Activated T-cell treated with anti-CD3 and anti-CD28 coated beads, Interleukin-2, amount 50 U/mL, for 72 hours (primary cell): ENCODE measurements around the gene KAT5. TPM values are rescaled to one million over a fixed set of nuclear protein-coding genes. Genes with fewer than 3 reads are reported as not detected.
"Not testable (repeated sequence)": the region's sequence is repeated elsewhere in the genome, so short reads cannot be mapped to it uniquely, and the experiment has no call there.

Experiments
- ATAC-seq, 2 donors: fragments of 150-1000 bp; cut with Tn5 transposase; replicated peaks in 1 of 2; 2 replicates each; pipeline ENCODE4 v1.10.0; 2021; ENCODE audit warnings: moderate library complexity in 2 of 2, mild to moderate bottlenecking in 1 of 2
- DNase-seq, 2 donors: peaks; one replicate each; pipeline ENCODE4 v3.0.0; 2021 to 2022; ENCODE audit warnings: mixed read lengths in 1 of 2
- H3K27ac Mint-ChIP-seq: one replicate; pipeline ENCODE4 v1.8.0; 2022; ENCODE audit warnings: mild to moderate bottlenecking, moderate library complexity, mixed read lengths
- H3K27me3 Mint-ChIP-seq: one replicate; pipeline ENCODE4 v1.8.0; 2022; ENCODE audit warnings: low read depth, mixed read lengths
- H3K36me3 Mint-ChIP-seq, 2 donors: one replicate each; pipeline ENCODE4 v1.8.0; 2022; ENCODE audit warnings: mixed read lengths in 2 of 2, mild to moderate bottlenecking in 1 of 2; ENCODE audit not compliant: insufficient read depth in 2 of 2
- H3K4me1 Mint-ChIP-seq: one replicate; pipeline ENCODE4 v1.8.0; 2022; ENCODE audit warnings: low read depth, mixed read lengths
- H3K4me3 Mint-ChIP-seq, 2 donors: one replicate each; pipeline ENCODE4 v1.8.0; 2022; ENCODE audit warnings: mild to moderate bottlenecking in 2 of 2, mixed read lengths in 2 of 2, moderate library complexity in 2 of 2
- H3K9me3 Mint-ChIP-seq, 2 donors: one replicate each; pipeline ENCODE4 v1.8.0; 2022; ENCODE audit warnings: mixed read lengths in 2 of 2
- total RNA-seq, 2 donors: library from RNA; stranded (reverse); gene quantifications; one replicate each; pipeline ENCODE4 v1.2.3, GENCODE V29; 2022

Gene KAT5
- total RNA-seq, 2 donors from 2014 or later, result 86.4 to 105 TPM

DNA sequence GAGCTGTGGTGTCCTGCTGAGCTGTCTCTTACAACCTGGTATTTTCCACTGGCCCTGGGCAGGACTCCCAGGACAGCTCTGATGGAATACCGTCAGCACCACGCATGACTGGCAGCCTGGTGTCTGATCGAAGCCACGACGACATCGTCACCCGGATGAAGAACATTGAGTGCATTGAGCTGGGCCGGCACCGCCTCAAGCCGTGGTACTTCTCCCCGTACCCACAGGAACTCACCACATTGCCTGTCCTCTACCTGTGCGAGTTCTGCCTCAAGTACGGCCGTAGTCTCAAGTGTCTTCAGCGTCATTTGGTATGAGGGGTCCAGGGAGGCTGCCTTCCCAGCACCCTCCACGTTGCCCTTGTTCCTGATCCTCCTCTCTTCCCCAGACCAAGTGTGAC is 2.4 kb downstream of the KAT5 start:
- peaks cover 66% of the 10 kb centered on the region for H3K4me1 Mint-ChIP-seq
- no peak for DNase-seq
- no peak overlapping the region for H3K27ac Mint-ChIP-seq
- H3K27me3 Mint-ChIP-seq, result no peaks in the 10 kb centered on the region
- H3K4me3 Mint-ChIP-seq, result no peak overlapping the region
- H3K36me3 Mint-ChIP-seq, result peaks cover 12 to 33% of the 10 kb centered on the region in 2 donors
- H3K9me3 Mint-ChIP-seq, result no peaks in the 10 kb centered on the region
- ATAC-seq, result no peak

DNA sequence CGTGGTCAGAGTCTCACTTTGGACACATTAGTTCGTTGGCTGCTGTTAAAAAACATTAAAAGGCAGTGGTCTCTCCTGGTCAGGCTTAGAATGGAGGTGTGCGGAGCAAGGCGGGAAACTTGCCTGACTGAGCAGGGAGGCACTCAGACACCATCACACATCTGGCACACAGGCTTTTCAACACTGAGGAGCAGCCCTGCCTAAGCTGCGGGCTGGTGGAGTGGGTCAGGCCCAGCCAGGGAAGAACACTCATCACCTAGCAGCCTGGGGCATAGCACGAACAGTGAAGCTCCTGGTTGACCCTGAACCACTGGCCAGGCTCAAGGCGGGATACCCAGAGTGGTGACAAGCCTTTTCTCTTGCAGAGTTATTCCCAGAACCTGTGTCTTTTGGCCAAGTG is 4.2 kb downstream of the KAT5 start:
- Mint-ChIP-seq H3K36me3 (peaks cover 12 to 33% of the 10 kb centered on the region in 2 donors), H3K9me3 (no peaks in the 10 kb centered on the region), H3K4me3 (no peak overlapping the region), H3K4me1 (peaks cover 59% of the 10 kb centered on the region), H3K27ac (peak overlapping the region; percentile 78), H3K27me3 (no peaks in the 10 kb centered on the region)
- ATAC-seq, result no peak
- no peak for DNase-seq

DNA sequence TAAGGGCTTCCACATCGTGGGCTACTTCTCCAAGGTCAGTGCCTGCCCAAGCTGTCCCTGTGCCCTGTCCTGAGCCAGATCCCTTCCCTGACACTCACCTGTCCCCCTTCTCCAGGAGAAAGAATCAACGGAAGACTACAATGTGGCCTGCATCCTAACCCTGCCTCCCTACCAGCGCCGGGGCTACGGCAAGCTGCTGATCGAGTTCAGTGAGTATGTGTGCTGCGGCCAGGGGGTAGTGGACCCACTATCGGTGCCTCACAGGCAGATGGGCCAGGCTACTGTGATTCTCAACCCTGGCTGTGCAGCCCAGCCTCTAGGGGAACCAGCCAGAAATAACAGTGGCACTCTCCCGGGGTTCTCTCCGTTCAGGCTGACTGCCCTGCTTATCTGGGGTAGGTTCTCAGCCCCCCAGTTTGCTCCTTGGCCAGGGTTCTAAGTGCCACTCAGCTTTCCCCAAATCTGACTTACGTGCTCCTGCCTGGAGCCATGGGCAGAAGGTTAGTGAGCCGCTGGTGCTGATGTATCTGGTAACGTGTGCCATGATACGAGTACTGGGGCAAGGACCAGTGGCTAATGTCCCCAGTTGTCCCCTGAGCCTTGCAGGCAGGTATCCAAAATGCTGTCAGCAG is 4.8 kb downstream of the KAT5 start:
- H3K4me3 Mint-ChIP-seq, result no peak overlapping the region
- no peaks in the 10 kb centered on the region for H3K9me3 Mint-ChIP-seq
- H3K4me1 Mint-ChIP-seq, result peaks cover 59% of the 10 kb centered on the region
- peaks cover 12 to 33% of the 10 kb centered on the region in 2 donors for H3K36me3 Mint-ChIP-seq
- DNase-seq (no peak), ATAC-seq (no peak)
- H3K27me3 Mint-ChIP-seq, result no peaks in the 10 kb centered on the region
- no peak overlapping the region for H3K27ac Mint-ChIP-seq

DNA sequence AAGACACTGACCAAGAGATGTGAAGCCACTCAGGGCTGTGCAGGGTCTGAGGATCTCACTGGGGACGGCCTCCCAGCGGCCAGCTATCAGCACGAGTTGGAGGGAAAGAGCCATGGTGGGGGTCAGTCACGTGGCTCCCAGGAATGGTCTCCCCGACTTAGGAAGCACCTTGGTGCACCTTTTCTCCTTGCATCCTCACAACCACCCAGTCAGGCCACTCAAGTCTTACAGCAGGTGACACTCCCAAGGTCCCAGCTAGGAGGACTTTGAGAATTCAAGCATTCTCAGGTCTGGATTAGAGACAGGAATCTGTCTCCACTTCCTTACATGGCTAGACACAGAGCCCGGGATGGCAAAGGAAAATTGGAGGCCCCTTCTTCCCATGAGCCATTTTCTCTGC is 5.9 kb downstream of the KAT5 start:
- H3K27ac Mint-ChIP-seq, result no peak overlapping the region
- peaks cover 12 to 33% of the 10 kb centered on the region in 2 donors for H3K36me3 Mint-ChIP-seq
- DNase-seq (no peak), ATAC-seq (no peak)
- no peaks in the 10 kb centered on the region for H3K9me3 Mint-ChIP-seq
- H3K27me3 Mint-ChIP-seq, result no peaks in the 10 kb centered on the region
- peak overlapping the region in 1 of 2 donors; percentile 8 for H3K4me3 Mint-ChIP-seq
- peaks cover 54% of the 10 kb centered on the region for H3K4me1 Mint-ChIP-seq

DNA sequence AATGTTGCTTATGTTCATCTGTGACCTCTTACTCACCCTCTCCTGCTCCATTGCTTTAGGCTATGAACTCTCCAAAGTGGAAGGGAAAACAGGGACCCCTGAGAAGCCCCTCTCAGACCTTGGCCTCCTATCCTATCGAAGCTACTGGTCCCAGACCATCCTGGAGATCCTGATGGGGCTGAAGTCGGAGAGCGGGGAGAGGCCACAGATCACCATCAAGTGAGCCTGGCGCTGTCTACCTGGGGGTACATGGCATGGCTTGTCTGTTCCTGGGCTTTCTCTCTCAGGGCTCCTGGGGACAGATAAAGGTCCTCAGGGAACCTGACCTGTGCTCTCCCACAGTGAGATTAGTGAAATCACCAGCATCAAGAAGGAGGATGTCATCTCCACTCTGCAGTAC is 6.5 kb downstream of the KAT5 start:
- peaks cover 11 to 31% of the 10 kb centered on the region in 2 donors for H3K36me3 Mint-ChIP-seq
- peaks cover 49% of the 10 kb centered on the region for H3K4me1 Mint-ChIP-seq
- DNase-seq, result no peak
- no peaks in the 10 kb centered on the region for H3K27me3 Mint-ChIP-seq
- no peaks in the 10 kb centered on the region for H3K9me3 Mint-ChIP-seq
- peak overlapping the region; percentile 93 to 99 for H3K4me3 Mint-ChIP-seq
- no peak for ATAC-seq
- H3K27ac Mint-ChIP-seq, result peak overlapping the region; percentile 27

DNA sequence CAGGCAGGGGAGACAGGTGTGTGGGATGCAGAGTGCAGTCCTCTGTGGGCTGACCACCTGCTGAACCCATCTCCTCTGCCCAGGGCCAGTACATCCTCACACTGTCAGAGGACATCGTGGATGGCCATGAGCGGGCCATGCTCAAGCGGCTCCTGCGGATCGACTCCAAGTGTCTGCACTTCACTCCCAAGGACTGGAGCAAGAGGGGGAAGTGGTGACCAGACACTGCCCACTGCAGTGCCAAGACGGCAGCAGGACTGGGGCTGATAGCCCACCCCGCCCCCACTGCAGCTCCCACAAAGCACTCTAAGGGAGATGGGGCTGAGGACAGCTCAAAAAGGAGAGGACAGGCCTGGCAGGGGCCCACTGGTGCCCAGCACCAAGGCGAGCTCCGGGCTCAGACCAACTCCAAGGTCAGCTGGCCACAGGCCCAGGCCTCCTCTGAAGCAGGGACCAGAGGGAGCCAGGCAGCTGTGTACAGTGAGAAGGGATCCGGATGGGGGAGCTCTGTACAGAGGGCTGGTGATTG is 7.0 kb downstream of the KAT5 start:
- ATAC-seq, result no peak
- H3K4me3 Mint-ChIP-seq, result peak overlapping the region; percentile 93 to 99
- no peaks in the 10 kb centered on the region for H3K27me3 Mint-ChIP-seq

DNA sequence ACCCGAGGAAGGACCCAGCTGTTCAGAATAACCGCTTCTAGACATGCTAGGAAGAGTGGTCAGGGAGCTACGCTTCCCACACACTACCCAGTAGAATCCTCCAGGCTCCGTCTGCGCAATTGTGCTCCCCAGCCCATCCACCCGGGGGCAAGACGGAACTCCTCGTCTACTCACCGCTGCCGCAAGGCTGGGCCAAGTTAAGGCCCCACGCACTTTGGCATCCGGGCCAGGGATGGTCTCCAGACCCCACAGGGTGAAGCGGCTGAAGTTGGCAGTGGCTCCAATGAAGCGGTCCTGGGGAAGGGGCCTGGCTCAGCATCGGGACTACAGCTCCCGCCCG is 7.8 kb downstream of the KAT5 start:
- no peaks in the 10 kb centered on the region for H3K27me3 Mint-ChIP-seq
- H3K27ac Mint-ChIP-seq, result peak overlapping the region; percentile 95
- H3K36me3 Mint-ChIP-seq, result peaks cover 4 to 22% of the 10 kb centered on the region in 2 donors
- no peaks in the 10 kb centered on the region for H3K9me3 Mint-ChIP-seq
- peak overlapping the region; percentile 93 to 99 for H3K4me3 Mint-ChIP-seq
- peaks cover 39% of the 10 kb centered on the region for H3K4me1 Mint-ChIP-seq
- ATAC-seq, result peak; percentile 21 to 25
- DNase-seq, result peak; percentile 35 to 45

More for the DNA sequence above, 7.0 kb downstream of the KAT5 start:
- H3K4me1 Mint-ChIP-seq, result peaks cover 45% of the 10 kb centered on the region
- H3K27ac Mint-ChIP-seq, result peak overlapping the region; percentile 95
- no peaks in the 10 kb centered on the region for H3K9me3 Mint-ChIP-seq
- peaks cover 8 to 26% of the 10 kb centered on the region in 2 donors for H3K36me3 Mint-ChIP-seq
- DNase-seq, result no peak

DNA sequence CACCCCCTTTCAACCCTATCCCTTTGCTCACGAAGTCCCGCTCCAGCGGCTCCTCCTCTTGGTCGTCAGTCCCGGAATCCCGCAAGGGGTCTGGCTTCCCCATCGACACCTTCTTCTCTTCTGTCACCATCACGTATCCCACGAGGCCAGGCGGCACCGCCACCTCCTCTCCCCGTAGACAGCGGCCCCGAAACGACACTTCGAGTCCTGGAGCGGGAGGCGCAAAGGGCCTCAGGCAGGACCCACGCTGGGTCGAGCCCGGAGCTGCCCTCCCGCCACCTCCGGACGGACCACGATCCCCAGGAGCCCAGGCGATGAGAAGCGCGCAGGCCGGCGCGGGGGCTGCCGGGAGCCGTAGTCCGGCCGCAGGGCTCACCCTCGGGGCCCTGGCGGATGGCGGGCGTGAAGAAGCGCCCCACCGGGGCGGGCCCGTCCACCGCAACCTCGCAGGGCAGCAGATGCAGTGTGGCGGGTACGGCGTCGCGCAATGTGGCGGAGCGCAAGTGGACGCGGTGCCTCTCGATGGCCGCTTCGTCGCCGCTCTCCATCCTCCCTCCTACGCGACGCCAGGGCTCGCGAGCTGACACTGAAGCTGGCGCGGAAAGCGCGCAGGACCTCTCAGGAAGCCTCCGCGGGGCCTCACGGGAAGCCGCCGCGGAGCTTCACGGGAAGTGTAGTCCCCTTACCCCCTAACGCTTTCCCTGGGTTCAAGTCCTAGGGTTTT is 8.3 kb downstream of the KAT5 start, which contains the start of gene RNASEH2C:
RNASEH2C (minus strand) TSS at position 588 of the 724 bp plus-strand sequence; CDS start at position 548, 40 bp downstream.
- H3K4me1 Mint-ChIP-seq, result peaks cover 34% of the 10 kb centered on the region
- H3K9me3 Mint-ChIP-seq, result no peaks in the 10 kb centered on the region
- peak within 1 kb of the TSS; percentile 95 for H3K27ac Mint-ChIP-seq
- peak; percentile 87 to 88 for DNase-seq
- peak within 1 kb of the TSS; percentile 93 to 99 for H3K4me3 Mint-ChIP-seq
- H3K27me3 Mint-ChIP-seq, result no peaks in the 10 kb centered on the region
- H3K36me3 Mint-ChIP-seq, result peaks cover 4 to 16% of the 10 kb centered on the region in 2 donors
- ATAC-seq, result peak; percentile 90 to 93

DNA sequence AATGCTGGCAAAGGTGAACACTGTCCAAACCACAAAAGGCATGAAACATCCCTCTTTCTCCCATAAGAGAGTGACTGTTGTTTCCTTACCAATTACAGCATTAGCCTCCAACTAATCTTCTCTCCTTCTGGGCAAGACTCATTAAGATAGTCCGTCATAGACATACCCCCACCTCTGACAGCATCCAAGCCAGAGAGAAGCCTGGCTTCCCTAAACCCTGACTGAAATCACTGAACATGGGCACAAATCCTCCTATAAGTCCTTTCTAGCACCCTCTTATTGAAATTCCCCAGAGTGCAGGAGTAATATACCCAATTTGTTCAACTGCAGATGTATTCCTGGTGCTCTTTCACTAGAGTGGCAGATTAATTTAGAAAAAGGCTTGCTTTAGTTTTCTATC is 10.2 kb downstream of the KAT5 start:
- Mint-ChIP-seq H3K4me3 (peak overlapping the region in 1 of 2 donors; percentile 29), H3K36me3 (peaks cover 0 to 10% of the 10 kb centered on the region in 2 donors), H3K9me3 (no peaks in the 10 kb centered on the region), H3K4me1 (peaks cover 24% of the 10 kb centered on the region), H3K27ac (no peak overlapping the region), H3K27me3 (no peaks in the 10 kb centered on the region)
- DNase-seq (no peak), ATAC-seq (no peak)

DNA sequence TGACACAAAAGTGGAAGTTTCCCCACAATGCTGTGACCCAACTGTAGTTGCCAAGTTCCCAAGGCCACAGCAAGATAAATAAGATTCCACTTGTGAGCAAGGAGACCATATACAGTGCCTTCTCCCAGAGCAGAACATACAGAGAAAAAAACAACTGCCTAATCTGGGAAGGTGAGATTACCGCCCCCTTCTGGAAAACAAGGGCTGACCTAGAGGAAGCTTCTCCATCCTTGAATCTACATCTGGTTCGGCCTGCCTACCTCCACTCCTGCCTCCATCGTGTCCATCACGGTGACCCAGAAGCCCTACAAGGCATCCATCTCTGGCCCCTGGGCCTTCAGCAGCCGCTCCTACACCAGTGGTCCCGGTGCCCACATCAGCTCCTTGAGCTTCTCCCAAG is 14.6 kb downstream of the KAT5 start:
- no peaks in the 10 kb centered on the region for H3K9me3 Mint-ChIP-seq
- no peak overlapping the region for H3K27ac Mint-ChIP-seq
- peaks cover 1% of the 10 kb centered on the region for H3K27me3 Mint-ChIP-seq
- ATAC-seq (no peak), DNase-seq (no peak)
- no peaks in the 10 kb centered on the region for H3K36me3 Mint-ChIP-seq
- H3K4me1 Mint-ChIP-seq, result no peaks in the 10 kb centered on the region
- no peak overlapping the region for H3K4me3 Mint-ChIP-seq

DNA sequence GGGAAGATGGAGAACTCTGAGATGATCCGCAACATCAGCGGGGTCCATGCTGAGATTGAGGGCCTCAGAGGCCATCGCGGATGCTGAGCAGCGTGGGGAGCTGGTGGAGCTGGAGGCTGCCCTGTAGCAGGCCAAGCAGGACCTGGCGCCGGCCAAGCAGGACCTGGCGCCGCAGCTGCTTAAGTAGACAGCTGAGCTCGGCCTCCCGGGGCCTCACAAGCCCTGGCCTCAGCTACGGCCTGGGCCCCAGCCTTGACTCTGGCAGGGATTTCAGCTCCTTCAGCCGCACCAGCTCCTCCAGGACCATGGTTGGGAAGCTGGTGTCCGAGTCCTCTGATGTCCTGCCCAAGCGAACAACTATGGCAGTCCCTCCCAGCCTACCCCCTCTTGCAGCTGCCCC is 15.8 kb downstream of the KAT5 start:
- no peak overlapping the region for H3K27ac Mint-ChIP-seq
- H3K27me3 Mint-ChIP-seq, result peaks cover 7% of the 10 kb centered on the region
- no peak overlapping the region for H3K4me3 Mint-ChIP-seq
- DNase-seq (no peak), ATAC-seq (no peak)
- H3K36me3 Mint-ChIP-seq, result no peaks in the 10 kb centered on the region
- peaks cover 0 to 1% of the 10 kb centered on the region in 2 donors for H3K9me3 Mint-ChIP-seq
- H3K4me1 Mint-ChIP-seq, result no peaks in the 10 kb centered on the region

DNA sequence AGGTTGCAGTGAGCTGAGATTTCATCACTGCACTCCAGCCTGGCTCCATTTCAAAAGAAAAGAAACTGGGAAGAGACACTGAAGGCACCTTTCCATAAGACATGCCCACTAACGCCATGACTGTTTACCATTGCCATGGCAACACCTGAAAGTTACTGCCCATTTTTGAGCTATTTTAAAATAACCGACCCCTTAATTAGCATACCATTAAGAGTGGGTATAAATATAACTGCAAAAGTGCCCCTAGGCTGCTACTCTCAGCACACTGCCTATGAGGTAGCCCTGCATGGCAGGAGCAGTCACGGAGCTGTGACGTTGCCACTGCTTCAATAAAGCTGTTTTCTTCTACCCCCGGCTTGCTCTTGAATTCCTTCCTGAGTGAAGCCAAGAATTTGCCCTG is 18.4 kb downstream of the KAT5 start:
- Mint-ChIP-seq H3K4me3 (no peak overlapping the region), H3K4me1 (no peaks in the 10 kb centered on the region), H3K27me3 (peaks cover 16% of the 10 kb centered on the region), H3K36me3 (no peaks in the 10 kb centered on the region), H3K9me3 (peaks cover 0 to 1% of the 10 kb centered on the region in 2 donors), H3K27ac (no peak overlapping the region)
- ATAC-seq (no peak), DNase-seq (no peak)

DNA sequence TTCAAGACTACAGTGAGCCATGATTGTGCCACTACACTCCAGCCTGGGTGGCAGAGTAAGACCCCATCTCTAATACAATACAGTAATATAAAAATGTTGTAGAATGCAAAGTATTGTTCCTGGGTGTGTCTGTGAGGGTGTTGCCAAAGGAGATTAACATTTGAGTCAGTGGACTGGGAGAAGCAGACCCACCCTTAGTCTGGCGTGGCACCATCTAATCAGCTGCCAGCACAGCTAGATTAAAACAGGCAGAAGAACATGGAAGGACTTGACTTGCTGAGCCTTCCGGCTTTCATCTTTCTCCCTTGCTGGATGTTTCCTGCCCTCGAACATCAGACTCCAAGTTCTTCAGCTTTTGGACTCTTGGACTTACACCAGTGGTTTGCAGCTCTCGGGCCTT is 23.1 kb downstream of the KAT5 start:
- not testable (repeated sequence) for ATAC-seq, H3K4me3 Mint-ChIP-seq, H3K4me1 Mint-ChIP-seq, H3K27ac Mint-ChIP-seq, DNase-seq, H3K9me3 Mint-ChIP-seq, H3K36me3 Mint-ChIP-seq
- H3K27me3 Mint-ChIP-seq, result peaks cover 28% of the 10 kb centered on the region
